PC-3 (cell line): Measurements from ENCODE around the gene FHL3. TPM values are rescaled to one million over a fixed set of nuclear protein-coding genes. Genes with fewer than 3 reads are reported as not detected.

Experiments
- ATAC-seq: fragments of 200-7000 bp; cut with Tn5 transposase; 2 replicates; pipeline ENCODE4 v1.9.1; 2020; ENCODE audit warnings: mild to moderate bottlenecking, moderate library complexity
- BruUV-seq: library from RNA; stranded (reverse); fragments of 400-500 nt; replicated peaks from 2 replicates; lab custom pipeline; 2021; lab: Mats Ljungman, UMichigan
- CTCF ChIA-PET: fragments of 300-600 bp; sonication (Branson Sonifier 250); formaldehyde crosslinking; loops from one replicate; lab custom pipeline; 2022; ENCODE audit warnings: antibody characterized with exemption; lab: Charles Lee
- POLR2A ChIA-PET: fragments of 300-600 bp; sonication (Branson Sonifier 250); formaldehyde crosslinking; loops from one replicate; lab custom pipeline; 2022; ENCODE audit warnings: antibody characterized with exemption; ENCODE audit not compliant: unreplicated experiment; lab: Charles Lee
- DNase-seq: peaks from one replicate; pipeline ENCODE4 v3.0.0-alpha.2; 2015
- H2AFZ ChIP-seq: fragments of 300-600 bp; sonication (generic); 2 replicates; pipeline ENCODE4 v1.6.0; 2016; ENCODE audit warnings: antibody characterized with exemption, low read length
- H3F3A ChIP-seq: fragments of 300-600 bp; sonication (generic); one replicate; pipeline ENCODE4 v1.6.0; 2017; ENCODE audit warnings: antibody characterized with exemption, low read length, control low read depth, mild to moderate bottlenecking; ENCODE audit not compliant: unreplicated experiment
- H3K27ac ChIP-seq: fragments of 300-600 bp; sonication (generic); 2 replicates; pipeline ENCODE4 v1.5.1; 2016; ENCODE audit warnings: mild to moderate bottlenecking, low read length
- H3K27me3 ChIP-seq: fragments of 300-600 bp; sonication (generic); 2 replicates; pipeline ENCODE4 v1.6.1; 2016; ENCODE audit warnings: low read length, mixed read lengths
- H3K36me3 ChIP-seq: fragments of 300-600 bp; sonication (generic); 2 replicates; pipeline ENCODE4 v1.6.1; 2016; ENCODE audit warnings: low read depth, mixed run types, low read length, mixed read lengths
- H3K4me1 ChIP-seq: fragments of 300-600 bp; sonication (generic); 2 replicates; pipeline ENCODE4 v1.5.1; 2016; ENCODE audit warnings: low read length; ENCODE audit not compliant: insufficient read depth
- H3K4me2 ChIP-seq: fragments of 300-600 bp; sonication (generic); 2 replicates; pipeline ENCODE4 v1.6.0; 2016; ENCODE audit warnings: low read length
- H3K4me3 ChIP-seq: fragments of 300-600 bp; sonication (generic); 2 replicates; pipeline ENCODE4 v1.5.1; 2016; ENCODE audit warnings: mild to moderate bottlenecking, low read length, mixed read lengths
- H3K79me2 ChIP-seq: fragments of 300-600 bp; sonication (generic); 2 replicates; pipeline ENCODE4 v1.6.1; 2017; ENCODE audit warnings: low read length, mixed read lengths
- H3K9ac ChIP-seq: fragments of 300-600 bp; sonication (generic); 2 replicates; pipeline ENCODE4 v1.6.0; 2016; ENCODE audit warnings: mild to moderate bottlenecking, low read length
- H3K9me2 ChIP-seq: fragments of 300-600 bp; sonication (generic); replicated peaks from 2 replicates; pipeline ENCODE4 v1.6.1; 2016; ENCODE audit warnings: mixed run types, low read length, mixed read lengths
- H3K9me3 ChIP-seq: fragments of 300-600 bp; sonication (generic); 2 replicates; pipeline ENCODE4 v1.6.1; 2016; ENCODE audit warnings: low read length, mixed read lengths
- H4K20me1 ChIP-seq: fragments of 300-600 bp; sonication (generic); 2 replicates; pipeline ENCODE4 v1.6.1; 2016; ENCODE audit warnings: low read length, mixed read lengths
- CTCF ChIP-seq: fragments of 300-600 bp; sonication (generic); conservative IDR thresholded peaks from 2 replicates; pipeline ENCODE4 v1.5.1; 2017; ENCODE audit warnings: antibody characterized with exemption, low read depth, mild to moderate bottlenecking, low read length
- EZH2 ChIP-seq: fragments of 300-600 bp; sonication (generic); IDR thresholded peaks from one replicate; pipeline ENCODE4 v1.6.1; 2017; ENCODE audit warnings: antibody characterized with exemption, mild to moderate bottlenecking, low read length; ENCODE audit not compliant: unreplicated experiment
- EZH2phosphoT487 ChIP-seq: fragments of 300-600 bp; sonication (generic); IDR thresholded peaks from 2 replicates; pipeline ENCODE4 v1.6.1; 2018; ENCODE audit warnings: mild to moderate bottlenecking, antibody characterized with exemption, low read length, borderline replicate concordance
- intact Hi-C: fragments of 100-400 bp; cut with micrococcal nuclease; formaldehyde crosslinking; loops from 2 replicates; pipeline ENCODE4 v1.9.0; 2023
- total RNA-seq: library from RNA; depleted of rRNA; stranded (reverse); fragments of >200 nt; gene quantifications from 2 replicates; pipeline ENCODE4 v1.2.3, GENCODE V29; 2014

Gene FHL3
- total RNA-seq, 1 experiment from 2014 or later, result 6.3 TPM

- Histone ChIP-seq H3K4me1 (no peaks in the 10 kb centered on the region), H3K79me2 (no peaks in the 10 kb centered on the region), H3K9ac (no peak overlapping the region), H3K4me3 (no peak overlapping the region), H4K20me1 (no peaks in the 10 kb centered on the region), H3K9me3 (no peaks in the 10 kb centered on the region), H3K4me2 (no peak overlapping the region), H3K27ac (no peak overlapping the region), H3K9me2 (no peaks in the 10 kb centered on the region), H3F3A (no peaks in the 10 kb centered on the region), H3K36me3 (no peaks in the 10 kb centered on the region), H3K27me3 (no peaks in the 10 kb centered on the region), H2AFZ (no peak overlapping the region)
- ATAC-seq (no peak), DNase-seq (no peak)
- intact Hi-C loops, result no loop called here
- BruUV-seq, result no TSS peak
- POLR2A ChIA-PET, result no interaction called here
- no peak for TF ChIP-seq EZH2
- no peak for TF ChIP-seq EZH2phosphoT487
- TF ChIP-seq CTCF, result no peak
- CTCF ChIA-PET, result no interaction called here
These were observed 53.3 kb downstream of the FHL3 start for GRCh38 chr1:37951783-37952624.

- CTCF ChIA-PET, result no interaction called here
- POLR2A ChIA-PET, result no interaction called here
These were observed 54.1 kb downstream of the FHL3 start for GRCh38 chr1:37951041-37951782.

More at GRCh38 chr1:37951041-37951782, 54.1 kb downstream of the FHL3 start:
- Histone ChIP-seq H4K20me1 (no peaks in the 10 kb centered on the region), H3K9me3 (no peaks in the 10 kb centered on the region), H3K9ac (no peak overlapping the region), H3K4me3 (no peak overlapping the region), H3K36me3 (no peaks in the 10 kb centered on the region), H3F3A (no peaks in the 10 kb centered on the region), H2AFZ (no peak overlapping the region), H3K4me2 (no peak overlapping the region), H3K27me3 (no peaks in the 10 kb centered on the region), H3K4me1 (no peaks in the 10 kb centered on the region), H3K27ac (no peak overlapping the region), H3K79me2 (no peaks in the 10 kb centered on the region), H3K9me2 (no peaks in the 10 kb centered on the region)
- TF ChIP-seq EZH2 (no peak), EZH2phosphoT487 (no peak), CTCF (no peak)
- BruUV-seq, result no TSS peak
- intact Hi-C loops, result no loop called here
- ATAC-seq (no peak), DNase-seq (no peak)
